Body of pancreas (tissue), 4 donors: ENCODE measurements around the gene GALNT5.

Experiments used
- POLR2A ChIP-seq, 3 donors: fragments of 450-650 bp; IDR thresholded peaks; one replicate each; pipeline ENCODE4 v1.6.1; 2016; ENCODE audit warnings: antibody characterized with exemption in 3 of 3, mild to moderate bottlenecking in 2 of 3
- TF ChIP-seq, protein P1 (sequence below), 7 experiments: fragments of 450-650 bp in 4 of 7; fragments of 200-600 bp in 3 of 7; sonication (generic) in 3 of 7; IDR thresholded peaks; one replicate each; pipeline ENCODE4 v1.5.1; 2016 to 2019; ENCODE audit warnings: antibody characterized with exemption in 7 of 7

GRCh38 chr2:157245144-157245840, 12.2 kb upstream of the GALNT5 start:
- TF ChIP-seq, protein P1, sequence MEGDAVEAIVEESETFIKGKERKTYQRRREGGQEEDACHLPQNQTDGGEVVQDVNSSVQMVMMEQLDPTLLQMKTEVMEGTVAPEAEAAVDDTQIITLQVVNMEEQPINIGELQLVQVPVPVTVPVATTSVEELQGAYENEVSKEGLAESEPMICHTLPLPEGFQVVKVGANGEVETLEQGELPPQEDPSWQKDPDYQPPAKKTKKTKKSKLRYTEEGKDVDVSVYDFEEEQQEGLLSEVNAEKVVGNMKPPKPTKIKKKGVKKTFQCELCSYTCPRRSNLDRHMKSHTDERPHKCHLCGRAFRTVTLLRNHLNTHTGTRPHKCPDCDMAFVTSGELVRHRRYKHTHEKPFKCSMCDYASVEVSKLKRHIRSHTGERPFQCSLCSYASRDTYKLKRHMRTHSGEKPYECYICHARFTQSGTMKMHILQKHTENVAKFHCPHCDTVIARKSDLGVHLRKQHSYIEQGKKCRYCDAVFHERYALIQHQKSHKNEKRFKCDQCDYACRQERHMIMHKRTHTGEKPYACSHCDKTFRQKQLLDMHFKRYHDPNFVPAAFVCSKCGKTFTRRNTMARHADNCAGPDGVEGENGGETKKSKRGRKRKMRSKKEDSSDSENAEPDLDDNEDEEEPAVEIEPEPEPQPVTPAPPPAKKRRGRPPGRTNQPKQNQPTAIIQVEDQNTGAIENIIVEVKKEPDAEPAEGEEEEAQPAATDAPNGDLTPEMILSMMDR (IDR thresholded peaks at IDR 0.05) = no peak
- no peak for TF ChIP-seq POLR2A (IDR thresholded peaks at IDR 0.05)
